ENCODE data around the gene AMN.

AMN gene

DNA sequence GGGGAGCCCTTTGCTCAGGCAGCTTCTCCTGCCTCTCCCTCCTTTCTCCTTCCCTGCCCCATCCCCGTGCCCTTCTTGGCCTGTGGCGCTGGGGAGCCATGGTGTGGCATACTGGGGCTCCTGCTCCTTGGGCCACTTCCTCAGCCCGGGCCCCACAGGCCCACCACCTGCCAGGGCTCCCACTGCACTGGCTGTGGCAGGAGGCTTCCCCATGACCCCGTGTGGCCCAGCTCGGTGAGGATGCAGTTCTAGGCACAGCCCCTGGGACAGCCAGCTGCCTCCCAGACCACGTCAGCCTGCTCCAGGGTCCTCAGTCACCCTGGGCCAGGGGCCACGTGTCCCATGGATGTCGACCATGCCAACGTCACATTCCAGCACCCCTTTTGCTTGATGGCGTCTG, 13.0 kb upstream of the AMN start:
- Histone ChIP-seq H3K4me3 (ENCODE audit: low read depth, low read length) (no peak overlapping the region), H3K27me3 (ENCODE audit: insufficient read depth, low read depth, severe bottlenecking) (no peaks in the 10 kb centered on the region), H3K9me3 (ENCODE audit: severe bottlenecking) (no peaks in the 10 kb centered on the region), H3K36me3 (peaks cover 22% of the 10 kb centered on the region), H3K27ac (no peak overlapping the region)
- TF ChIP-seq, protein P1, sequence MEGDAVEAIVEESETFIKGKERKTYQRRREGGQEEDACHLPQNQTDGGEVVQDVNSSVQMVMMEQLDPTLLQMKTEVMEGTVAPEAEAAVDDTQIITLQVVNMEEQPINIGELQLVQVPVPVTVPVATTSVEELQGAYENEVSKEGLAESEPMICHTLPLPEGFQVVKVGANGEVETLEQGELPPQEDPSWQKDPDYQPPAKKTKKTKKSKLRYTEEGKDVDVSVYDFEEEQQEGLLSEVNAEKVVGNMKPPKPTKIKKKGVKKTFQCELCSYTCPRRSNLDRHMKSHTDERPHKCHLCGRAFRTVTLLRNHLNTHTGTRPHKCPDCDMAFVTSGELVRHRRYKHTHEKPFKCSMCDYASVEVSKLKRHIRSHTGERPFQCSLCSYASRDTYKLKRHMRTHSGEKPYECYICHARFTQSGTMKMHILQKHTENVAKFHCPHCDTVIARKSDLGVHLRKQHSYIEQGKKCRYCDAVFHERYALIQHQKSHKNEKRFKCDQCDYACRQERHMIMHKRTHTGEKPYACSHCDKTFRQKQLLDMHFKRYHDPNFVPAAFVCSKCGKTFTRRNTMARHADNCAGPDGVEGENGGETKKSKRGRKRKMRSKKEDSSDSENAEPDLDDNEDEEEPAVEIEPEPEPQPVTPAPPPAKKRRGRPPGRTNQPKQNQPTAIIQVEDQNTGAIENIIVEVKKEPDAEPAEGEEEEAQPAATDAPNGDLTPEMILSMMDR (IDR thresholded peaks at IDR 0.05; ENCODE audit: low read depth, low read length), result no peak
- DNase-seq, result no peak

DNA sequence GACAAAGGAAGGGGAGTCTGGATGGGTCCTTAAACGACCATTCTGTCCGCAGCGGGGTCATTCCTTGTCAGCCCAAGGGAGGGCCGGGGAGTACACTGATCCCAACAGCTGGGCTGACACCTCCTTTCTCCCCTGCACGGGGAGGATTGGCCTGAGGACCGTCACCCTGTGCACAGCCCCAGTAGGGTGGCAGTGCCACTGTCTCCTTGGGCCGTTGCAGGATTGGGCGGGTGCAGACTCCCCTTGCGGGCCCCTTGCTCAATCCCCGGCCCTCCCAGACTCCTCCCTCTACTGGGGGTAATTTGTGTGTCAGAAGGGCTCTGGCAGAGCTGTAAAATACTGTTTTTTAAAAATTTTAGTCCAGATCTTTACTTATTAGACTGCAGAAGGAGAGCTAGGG, 12.6 kb upstream of the AMN start:
- DNase-seq, result no peak
- H3K4me3 ChIP-seq (ENCODE audit: low read depth, low read length), result no peak overlapping the region
- H3K27me3 ChIP-seq (ENCODE audit: insufficient read depth, low read depth, severe bottlenecking), result no peaks in the 10 kb centered on the region
- peaks cover 22% of the 10 kb centered on the region for H3K36me3 ChIP-seq
- TF ChIP-seq, protein P1 (IDR thresholded peaks at IDR 0.05; ENCODE audit: low read depth, low read length), result no peak
- H3K9me3 ChIP-seq (ENCODE audit: severe bottlenecking), result no peaks in the 10 kb centered on the region
- H3K27ac ChIP-seq, result no peak overlapping the region

DNA sequence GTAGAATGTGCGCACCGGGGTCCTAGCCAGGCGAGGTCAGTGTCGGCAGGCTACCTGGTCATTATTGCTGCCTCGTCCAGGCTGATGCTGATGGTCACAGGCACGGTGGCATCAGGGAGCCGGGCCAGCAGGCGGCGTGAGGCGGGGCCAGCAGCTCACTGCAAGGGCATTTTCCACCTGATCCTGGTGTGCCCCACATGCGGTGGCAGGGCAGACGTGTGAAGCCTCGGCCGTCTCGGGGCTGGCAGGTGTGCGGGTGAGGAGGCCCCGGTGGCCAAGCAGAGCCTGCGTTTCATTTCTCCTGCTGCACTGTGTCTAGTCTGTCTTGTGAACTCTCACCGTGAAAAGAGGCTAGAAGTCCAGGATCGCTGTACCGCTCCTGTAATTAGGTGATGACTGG, 12.0 kb upstream of the AMN start:
- Histone ChIP-seq H3K4me3 (ENCODE audit: low read depth, low read length) (no peak overlapping the region), H3K27ac (no peak overlapping the region), H3K27me3 (ENCODE audit: insufficient read depth, low read depth, severe bottlenecking) (no peaks in the 10 kb centered on the region), H3K9me3 (ENCODE audit: severe bottlenecking) (no peaks in the 10 kb centered on the region), H3K36me3 (peaks cover 18% of the 10 kb centered on the region)
- no peak for DNase-seq
- TF ChIP-seq, protein P1 (IDR thresholded peaks at IDR 0.05; ENCODE audit: low read depth, low read length), result no peak

DNA sequence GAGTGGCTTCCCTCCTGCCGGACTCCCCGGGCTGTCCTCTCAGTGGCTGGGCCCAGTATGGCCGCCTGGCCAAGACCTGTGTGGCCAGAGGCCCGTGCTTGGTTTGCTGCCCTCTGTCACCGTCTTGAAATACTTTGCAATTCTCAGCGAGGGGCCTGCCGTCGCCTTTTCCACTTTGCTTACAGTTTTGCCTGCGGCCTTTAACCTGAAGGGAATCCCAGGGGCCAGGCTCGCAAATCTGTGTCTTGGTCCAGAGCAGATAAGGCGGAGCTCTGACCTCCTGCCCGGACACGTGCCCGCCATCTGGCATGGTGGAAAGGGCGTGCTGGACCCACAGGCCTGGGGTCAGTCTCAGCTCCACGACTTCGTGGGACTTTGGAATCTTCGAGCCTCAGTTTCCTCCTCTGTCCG, 10.9 kb upstream of the AMN start:
- TF ChIP-seq, protein P1 (IDR thresholded peaks at IDR 0.05; ENCODE audit: low read depth, low read length), result no peak
- H3K27me3 ChIP-seq (ENCODE audit: insufficient read depth, low read depth, severe bottlenecking), result no peaks in the 10 kb centered on the region
- H3K9me3 ChIP-seq (ENCODE audit: severe bottlenecking), result no peaks in the 10 kb centered on the region
- H3K4me3 ChIP-seq (ENCODE audit: low read depth, low read length), result no peak overlapping the region
- H3K27ac ChIP-seq, result 0 out of 2 replicates have a peak overlapping the region, but pooled peaks have one; percentile 28
- H3K36me3 ChIP-seq, result peaks cover 7% of the 10 kb centered on the region
- no peak for DNase-seq

DNA sequence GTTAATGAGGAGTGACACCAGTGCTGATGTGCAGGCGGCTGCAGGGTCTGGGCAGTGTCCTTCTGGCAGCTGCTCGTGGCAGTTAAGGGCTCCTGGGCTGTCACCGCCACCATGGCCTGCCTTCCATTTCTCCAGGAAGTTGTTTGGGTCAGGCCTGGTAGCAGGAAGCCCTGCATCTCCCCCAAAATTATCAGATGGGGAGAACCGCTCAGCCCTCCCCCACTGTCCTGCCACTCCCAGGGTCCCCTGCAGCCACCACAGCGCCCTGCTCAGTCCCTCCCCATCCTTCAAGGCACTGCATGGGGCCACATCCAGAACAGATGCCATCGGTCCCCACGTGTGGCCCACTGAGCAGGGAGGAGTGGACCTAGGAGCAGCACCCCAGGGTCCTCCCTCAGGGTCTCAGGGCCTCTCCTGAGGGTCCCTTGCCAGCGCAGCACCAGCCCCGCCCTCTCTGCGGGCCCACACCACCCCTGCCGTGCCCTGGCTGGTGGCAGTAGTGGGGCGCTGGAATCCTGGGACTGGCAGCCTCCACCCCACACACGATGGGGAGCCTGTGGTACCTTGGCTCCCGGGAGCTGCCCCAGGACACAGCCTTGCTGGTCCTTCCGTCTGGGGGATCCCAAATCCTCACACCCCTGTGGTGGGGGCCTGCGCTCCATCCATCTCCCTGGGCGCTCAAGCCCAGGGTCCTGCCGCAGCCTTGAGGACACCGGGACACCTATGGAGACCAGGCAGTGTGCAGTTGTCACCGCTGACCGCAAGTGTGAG, 10.3 kb upstream of the AMN start:
- Histone ChIP-seq H3K36me3 (peaks cover 1% of the 10 kb centered on the region), H3K27me3 (ENCODE audit: insufficient read depth, low read depth, severe bottlenecking) (no peaks in the 10 kb centered on the region), H3K4me3 (ENCODE audit: low read depth, low read length) (no peak overlapping the region), H3K27ac (no peak overlapping the region), H3K9me3 (ENCODE audit: severe bottlenecking) (no peaks in the 10 kb centered on the region)
- DNase-seq, result no peak
- TF ChIP-seq, protein P1 (IDR thresholded peaks at IDR 0.05; ENCODE audit: low read depth, low read length), result no peak
